IPS DF 6.9 (cell line): ENCODE data around the gene FOXP3.

Experiments used
- DNase-seq: peaks from one replicate; pipeline ENCODE4 v3.0.0-alpha.2; 2013; ENCODE audit warnings: low read depth, low spot score
- H3K27ac ChIP-seq: one replicate; pipeline ENCODE4 v1.5.1; 2013; ENCODE audit warnings: low read length, control low read depth
- H3K27me3 ChIP-seq: 2 replicates; pipeline ENCODE4 v1.6.1; 2013; ENCODE audit warnings: mild to moderate bottlenecking, low read length; ENCODE audit not compliant: control insufficient read depth, insufficient read depth
- H3K36me3 ChIP-seq: 2 replicates; pipeline ENCODE4 v1.6.1; 2013; ENCODE audit warnings: low read length; ENCODE audit not compliant: control insufficient read depth, insufficient read depth
- H3K4me1 ChIP-seq: 2 replicates; pipeline ENCODE4 v1.6.1; 2013; ENCODE audit warnings: low read length; ENCODE audit not compliant: control insufficient read depth, insufficient read depth
- H3K4me3 ChIP-seq: 2 replicates; pipeline ENCODE4 v1.5.1; 2013; ENCODE audit warnings: mild to moderate bottlenecking, low read length
- H3K9me3 ChIP-seq: 2 replicates; pipeline ENCODE4 v1.6.1; 2013; ENCODE audit warnings: low read length, inconsistent platforms; ENCODE audit not compliant: control insufficient read depth, insufficient read depth
- WGBS: extraction: QIAGEN DNeasy Blood & Tissue Kit; methylation state at CpG from one replicate; pipeline ENCODE4 v1.1.7; 2013; ENCODE audit warnings: mixed read lengths, missing lambda C conversion rate; ENCODE audit not compliant: insufficient read length, insufficient coverage; 5-methylcytosine and 5-hydroxymethylcytosine counted together

FOXP3 gene

DNA sequence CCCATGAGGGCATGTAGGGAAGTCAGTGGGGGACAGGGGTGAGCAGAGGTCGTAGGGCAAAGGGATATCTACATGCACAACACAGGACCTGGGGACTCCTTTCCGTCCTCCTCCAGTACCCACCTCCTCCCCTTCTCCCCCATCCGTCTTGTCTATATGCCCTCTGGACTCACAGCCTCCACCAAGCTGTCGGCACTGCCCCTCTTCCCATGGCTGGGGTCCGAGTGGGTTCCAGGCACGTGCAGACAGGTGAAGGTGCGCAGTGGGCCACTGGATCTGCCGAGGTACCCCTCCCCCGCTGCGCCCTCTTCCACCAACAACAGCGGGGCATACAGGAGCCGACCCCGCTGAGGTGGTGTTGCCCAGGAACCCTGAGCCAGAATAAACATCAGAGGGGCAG is 59.1 kb downstream of the FOXP3 start:
- no peaks in the 10 kb centered on the region for H3K27me3 ChIP-seq
- no CpG with 5 or more reads among the region's 13 CpGs for WGBS
- no peaks in the 10 kb centered on the region for H3K36me3 ChIP-seq
- no peaks in the 10 kb centered on the region for H3K9me3 ChIP-seq
- no peak overlapping the region for H3K4me3 ChIP-seq
- no peaks in the 10 kb centered on the region; the same call in 1 of the 2 replicates for H3K4me1 ChIP-seq
- H3K27ac ChIP-seq: no peak overlapping the region
- no peak for DNase-seq

DNA sequence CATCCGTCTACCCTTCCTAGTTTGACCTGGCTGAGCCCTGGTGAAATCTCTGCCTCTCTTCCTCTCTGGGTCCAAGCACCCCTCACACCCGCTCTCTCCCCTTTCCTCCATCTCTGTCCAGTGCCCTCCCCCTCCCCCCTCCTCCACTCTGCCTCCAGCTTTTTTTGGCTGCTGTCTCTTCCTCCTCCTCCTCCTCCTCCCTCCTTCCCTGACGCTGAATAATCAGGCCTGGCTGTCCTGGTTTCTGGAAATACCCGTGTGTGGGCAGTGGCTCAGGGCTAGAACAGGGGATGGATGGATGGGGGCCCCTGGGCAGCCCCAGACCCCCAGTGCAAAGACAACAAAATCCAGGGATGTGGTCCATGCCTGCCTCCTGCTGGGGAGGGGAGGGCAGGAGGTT is 59.8 kb downstream of the FOXP3 start:
- no peaks in the 10 kb centered on the region for H3K36me3 ChIP-seq
- H3K9me3 ChIP-seq: no peaks in the 10 kb centered on the region
- H3K27me3 ChIP-seq: no peaks in the 10 kb centered on the region
- H3K27ac ChIP-seq: no peak overlapping the region
- no CpG with 5 or more reads among the region's 4 CpGs for WGBS
- no peak overlapping the region for H3K4me3 ChIP-seq
- no peak for DNase-seq
- H3K4me1 ChIP-seq: no peaks in the 10 kb centered on the region; the same call in 1 of the 2 replicates

DNA sequence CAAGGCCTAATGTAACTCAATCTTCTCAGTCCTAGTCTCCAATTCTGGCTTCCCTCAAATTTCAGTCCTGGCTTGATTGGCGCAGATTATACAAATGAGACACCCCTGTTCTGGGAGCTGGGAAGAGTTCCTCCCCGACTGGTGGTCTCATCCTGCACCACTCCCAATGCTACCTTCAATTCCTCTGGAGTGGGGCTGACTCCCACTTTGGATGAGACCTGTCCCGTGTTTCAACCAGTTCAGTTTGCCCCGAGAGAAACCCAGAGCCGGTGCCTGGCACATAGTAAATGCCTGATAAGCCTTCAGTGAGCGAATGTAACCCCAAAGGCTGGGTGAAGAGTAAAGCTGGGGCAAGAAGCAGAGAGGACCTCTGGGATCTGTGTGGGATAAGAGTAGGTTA is 60.5 kb downstream of the FOXP3 start:
- Histone ChIP-seq H3K4me3 (no peak overlapping the region), H3K4me1 (no peaks in the 10 kb centered on the region; the same call in 1 of the 2 replicates), H3K27ac (no peak overlapping the region), H3K9me3 (no peaks in the 10 kb centered on the region), H3K27me3 (no peaks in the 10 kb centered on the region), H3K36me3 (no peaks in the 10 kb centered on the region)
- DNase-seq: no peak
- no CpG with 5 or more reads among the region's 6 CpGs for WGBS

DNA sequence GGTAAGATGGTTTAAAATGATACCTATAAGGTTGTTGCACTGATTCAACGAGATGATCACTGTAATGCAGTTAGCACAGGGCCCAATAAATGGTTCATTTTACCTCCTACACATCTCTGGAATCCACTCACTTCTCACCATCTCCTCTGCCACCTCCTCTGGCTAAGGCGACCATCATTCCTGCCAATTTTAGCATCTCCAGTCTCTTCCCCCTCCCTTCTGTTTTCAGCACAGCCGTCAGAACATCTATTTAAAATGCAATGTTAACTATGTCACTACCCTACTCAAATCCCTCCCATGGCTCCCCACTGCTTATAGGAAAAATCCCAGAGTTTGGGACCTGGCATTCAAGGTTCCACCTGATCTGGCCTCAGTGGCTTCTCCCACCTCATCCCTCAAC is 61.0 kb downstream of the FOXP3 start:
- Histone ChIP-seq H3K36me3 (no peaks in the 10 kb centered on the region), H3K27me3 (no peaks in the 10 kb centered on the region), H3K4me1 (peaks cover 2% of the 10 kb centered on the region; the same call in 1 of the 2 replicates), H3K9me3 (no peaks in the 10 kb centered on the region), H3K27ac (no peak overlapping the region), H3K4me3 (no peak overlapping the region)
- no peak for DNase-seq
- no CpG with 5 or more reads among the region's 3 CpGs for WGBS

DNA sequence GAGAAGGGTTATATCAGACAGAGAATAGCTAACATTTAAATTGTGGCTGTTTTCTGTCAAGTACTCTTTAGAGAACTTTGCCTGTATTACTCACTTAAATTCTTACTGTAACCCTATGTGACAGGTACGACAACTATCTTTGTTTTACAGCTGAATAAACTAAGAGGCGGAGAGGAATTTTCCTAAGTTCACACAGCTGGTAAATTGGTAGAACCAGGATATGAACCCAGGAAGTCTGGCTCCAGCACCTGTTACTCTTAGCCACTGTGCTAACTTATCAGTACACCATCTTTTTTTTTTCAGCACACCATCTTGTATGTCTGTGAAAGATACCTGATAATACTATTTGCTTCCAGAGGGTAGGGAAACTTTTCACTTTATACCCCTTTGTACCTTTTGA is 62.5 kb downstream of the FOXP3 start:
- Histone ChIP-seq H3K9me3 (no peaks in the 10 kb centered on the region), H3K36me3 (no peaks in the 10 kb centered on the region), H3K27me3 (no peaks in the 10 kb centered on the region), H3K4me1 (peaks cover 2% of the 10 kb centered on the region; the same call in 1 of the 2 replicates), H3K4me3 (no peak overlapping the region), H3K27ac (no peak overlapping the region)
- DNase-seq: no peak
- WGBS: no CpG with 5 or more reads among the region's 2 CpGs
